Activated CD4-positive, alpha-beta T cell treated with anti-CD3 and anti-CD28 coated beads, Interleukin-2, Interleukin-6, amounts not matched to agents 100 ng/mL and 50 ng/mL, durations not matched to agents 16 hours and 8 hours (primary cell): ENCODE results near the gene RAB36.
A peak's percentile ranks its signal among the peaks of the same experiment; 100 is the strongest.
"Not testable (repeated sequence)": the region's sequence is repeated elsewhere in the genome, so short reads cannot be mapped to it uniquely, and the experiment has no call there.

ENCODE experiments used
- DNase-seq: peaks from one replicate; pipeline ENCODE4 v3.0.0-alpha.2; 2020

Gene RAB36

DNA sequence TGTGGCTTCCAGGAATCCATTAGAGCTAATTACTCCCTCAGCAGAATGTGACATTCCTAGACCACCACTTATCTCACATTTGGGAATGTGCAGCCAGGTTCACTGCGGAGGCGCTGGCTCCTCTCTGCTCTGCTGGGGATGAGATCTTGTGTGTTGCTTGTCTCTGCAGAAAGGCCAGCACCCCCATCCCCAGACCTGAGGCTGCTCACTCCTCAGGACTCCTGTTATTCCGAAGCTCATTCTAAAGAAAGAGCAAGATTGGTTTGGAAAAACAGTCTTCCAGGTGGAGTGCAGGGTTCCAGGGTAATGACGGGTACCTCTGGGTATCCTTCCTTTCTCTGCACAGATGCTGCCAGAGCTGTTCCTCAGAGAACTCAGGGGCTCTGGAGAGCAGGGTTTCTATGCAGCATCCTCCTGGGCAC lies 24.3 kb upstream of the RAB36 start:
- no peak for DNase-seq

DNA sequence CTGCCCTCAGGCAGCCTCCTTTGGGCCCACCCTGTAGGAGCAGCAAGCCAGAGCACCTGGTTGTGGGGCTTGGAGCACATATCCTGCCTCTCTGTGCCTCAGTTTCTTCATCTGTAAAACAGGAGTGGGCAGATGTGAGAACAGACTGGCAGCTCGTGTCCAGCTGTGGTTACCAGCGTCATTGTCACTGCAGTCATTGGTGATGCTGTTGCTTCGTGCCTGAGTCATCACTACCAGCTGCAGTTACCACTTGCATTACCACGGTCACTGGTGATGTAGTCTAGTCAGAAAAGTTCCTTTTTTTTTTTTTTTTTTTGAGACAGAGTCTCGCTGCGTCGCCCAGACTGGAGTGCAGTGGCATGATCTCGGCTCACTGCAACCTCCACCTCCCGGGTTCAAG lies 23.9 kb upstream of the RAB36 start:
- no peak for DNase-seq

DNA sequence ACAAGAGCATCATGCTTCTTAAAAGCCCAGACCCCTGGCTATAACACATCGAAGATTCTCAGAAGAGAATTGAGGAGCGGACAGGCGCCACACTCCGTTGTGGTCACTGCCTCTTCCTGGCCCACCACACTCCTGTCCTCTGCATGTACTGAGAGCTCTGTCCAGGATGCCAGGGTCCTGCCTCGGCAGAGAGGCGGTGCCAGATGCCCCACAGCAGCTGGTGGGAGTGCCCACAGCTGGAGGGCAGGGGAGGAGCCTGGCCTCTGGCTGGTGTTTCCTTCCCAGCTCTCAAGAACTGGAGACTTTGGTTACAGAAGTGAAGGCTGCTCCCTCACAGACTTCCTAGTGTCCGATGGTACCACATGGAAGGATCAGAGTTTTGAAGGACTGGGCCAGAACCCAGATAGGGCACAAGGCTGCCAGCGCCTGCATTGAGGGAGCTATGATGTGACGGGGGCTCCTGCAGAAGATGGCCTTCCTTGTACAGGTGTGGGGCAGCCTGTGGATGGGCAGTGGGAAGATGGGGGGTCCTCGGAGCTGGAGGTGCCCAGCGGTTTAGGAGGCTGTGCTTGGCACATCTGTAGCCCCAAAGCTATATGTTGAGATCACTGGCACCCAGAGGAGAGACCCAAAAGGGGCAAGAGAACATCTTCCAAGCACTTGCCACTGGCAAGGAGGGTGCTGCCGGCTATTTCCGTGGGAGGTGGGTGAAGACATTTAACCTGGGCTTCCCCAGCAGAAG lies 22.9 kb upstream of the RAB36 start:
- DNase-seq, result no peak

DNA sequence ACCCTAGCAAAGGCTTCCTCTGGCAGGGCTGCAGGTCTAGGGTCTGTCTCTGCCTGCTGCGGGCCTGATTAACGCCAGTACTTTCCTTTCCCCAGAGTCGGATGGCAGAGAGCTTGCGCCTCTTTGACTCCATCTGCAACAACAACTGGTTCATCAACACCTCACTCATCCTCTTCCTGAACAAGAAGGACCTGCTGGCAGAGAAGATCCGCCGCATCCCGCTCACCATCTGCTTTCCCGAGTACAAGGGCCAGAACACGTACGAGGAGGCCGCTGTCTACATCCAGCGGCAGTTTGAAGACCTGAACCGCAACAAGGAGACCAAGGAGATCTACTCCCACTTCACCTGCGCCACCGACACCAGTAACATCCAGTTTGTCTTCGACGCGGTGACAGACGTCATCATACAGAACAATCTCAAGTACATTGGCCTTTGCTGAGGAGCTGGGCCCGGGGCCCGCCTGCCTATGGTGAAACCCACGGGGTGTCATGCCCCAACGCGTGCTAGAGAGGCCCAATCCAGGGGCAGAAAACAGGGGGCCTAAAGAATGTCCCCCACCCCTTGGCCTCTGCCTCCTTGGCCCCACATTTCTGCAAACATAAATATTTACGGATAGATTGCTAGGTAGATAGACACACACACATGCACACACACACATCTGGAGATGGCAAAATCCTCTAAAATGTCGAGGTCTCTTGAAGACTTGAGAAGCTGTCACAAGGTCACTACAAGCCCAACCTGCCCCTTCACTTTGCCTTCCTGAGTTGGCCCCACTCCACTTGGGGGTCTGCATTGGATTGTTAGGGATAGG lies 22.1 kb upstream of the RAB36 start:
- DNase-seq, result no peak

DNA sequence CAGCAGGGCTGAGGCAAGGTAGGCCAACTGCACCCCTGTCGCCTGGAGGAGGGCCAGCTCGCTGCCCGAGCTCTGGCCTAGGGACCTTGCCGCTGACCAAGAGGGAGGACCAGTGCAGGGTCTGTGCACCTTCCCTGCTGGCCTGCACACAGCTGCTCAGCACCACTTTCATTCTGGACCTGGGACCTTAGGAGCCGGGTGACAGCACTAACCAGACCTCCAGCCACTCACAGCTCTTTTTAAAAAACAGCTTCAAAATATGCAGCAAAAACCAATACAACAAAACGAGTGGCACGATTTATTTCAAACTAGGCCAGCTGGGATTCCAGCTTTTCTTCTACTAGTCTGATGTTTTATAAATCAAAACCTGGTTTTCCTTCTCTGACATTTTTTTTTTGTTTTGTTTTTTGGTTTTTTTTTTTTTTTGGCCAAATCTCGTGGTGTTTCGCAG lies 21.4 kb upstream of the RAB36 start:
- DNase-seq, result no peak

DNA sequence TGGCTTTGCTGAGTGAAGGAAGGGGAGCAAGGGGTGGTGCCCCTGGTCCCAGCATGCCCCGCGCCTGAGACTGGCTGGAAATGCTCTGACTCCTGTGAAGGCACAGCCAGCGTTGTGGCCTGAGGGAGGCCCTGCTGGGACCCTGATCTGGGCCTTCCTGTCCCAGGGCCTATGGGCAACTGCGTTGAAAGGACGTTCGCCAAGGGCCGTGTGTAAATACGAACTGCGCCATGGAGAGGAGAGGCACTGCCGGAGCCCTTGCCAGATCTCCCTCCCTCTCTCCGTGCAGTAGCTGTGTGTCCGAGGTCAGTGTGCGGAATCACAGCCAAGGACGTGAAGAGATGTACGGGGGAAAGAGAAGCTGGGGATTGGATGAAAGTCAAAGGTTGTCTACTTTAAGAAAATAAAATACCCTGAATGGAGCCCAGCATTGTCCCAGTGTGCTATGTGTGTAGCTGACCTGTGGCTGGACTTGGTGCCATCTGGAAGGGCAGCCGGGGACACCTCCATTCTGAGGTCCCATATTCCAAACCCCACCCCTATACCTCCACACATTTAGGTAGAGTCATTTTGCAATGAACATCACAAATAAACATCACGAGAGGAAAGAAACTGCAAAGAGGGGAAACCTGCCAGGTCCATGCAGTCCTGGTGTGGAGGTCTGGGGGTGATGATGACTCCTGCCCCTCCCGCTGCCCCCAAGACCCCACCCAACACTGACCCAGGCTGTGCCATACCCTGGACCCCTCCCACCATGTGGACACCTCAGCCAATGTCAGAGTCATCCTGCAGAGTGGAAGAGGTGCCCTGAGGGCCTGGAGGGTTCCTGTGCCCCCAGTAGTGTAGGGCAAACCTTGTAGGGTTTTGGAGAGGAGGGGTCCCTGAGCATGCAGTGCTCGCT lies 20.4 kb upstream of the RAB36 start:
- no peak for DNase-seq

DNA sequence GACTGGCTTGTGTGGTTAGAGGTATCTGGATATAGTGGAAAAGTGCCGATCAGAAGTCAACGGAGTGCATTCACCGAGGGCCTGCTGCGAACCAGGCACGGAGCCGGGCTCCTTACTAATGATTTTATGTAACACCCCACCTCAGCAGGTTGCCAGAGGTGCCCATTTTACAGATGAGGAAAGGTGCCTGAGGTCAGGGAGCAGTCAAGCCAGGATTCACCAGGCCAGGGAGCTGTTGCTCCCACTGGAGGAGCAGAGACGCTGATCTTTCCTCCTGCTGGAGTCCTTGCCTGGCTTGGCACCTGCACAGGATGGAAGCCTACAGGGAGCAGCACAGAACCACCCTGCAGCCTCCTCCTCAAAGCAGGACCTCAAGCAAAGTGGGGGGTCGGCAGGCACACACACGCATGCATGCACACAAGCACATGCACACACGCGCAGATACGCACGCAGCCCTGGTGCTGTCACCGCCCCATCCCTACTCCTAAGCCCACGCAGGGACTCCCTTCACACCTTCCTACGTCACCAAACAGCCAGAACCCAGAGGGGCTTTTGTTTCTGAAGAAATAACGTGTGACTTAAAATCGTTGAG lies 19.7 kb upstream of the RAB36 start:
- DNase-seq, result no peak

DNA sequence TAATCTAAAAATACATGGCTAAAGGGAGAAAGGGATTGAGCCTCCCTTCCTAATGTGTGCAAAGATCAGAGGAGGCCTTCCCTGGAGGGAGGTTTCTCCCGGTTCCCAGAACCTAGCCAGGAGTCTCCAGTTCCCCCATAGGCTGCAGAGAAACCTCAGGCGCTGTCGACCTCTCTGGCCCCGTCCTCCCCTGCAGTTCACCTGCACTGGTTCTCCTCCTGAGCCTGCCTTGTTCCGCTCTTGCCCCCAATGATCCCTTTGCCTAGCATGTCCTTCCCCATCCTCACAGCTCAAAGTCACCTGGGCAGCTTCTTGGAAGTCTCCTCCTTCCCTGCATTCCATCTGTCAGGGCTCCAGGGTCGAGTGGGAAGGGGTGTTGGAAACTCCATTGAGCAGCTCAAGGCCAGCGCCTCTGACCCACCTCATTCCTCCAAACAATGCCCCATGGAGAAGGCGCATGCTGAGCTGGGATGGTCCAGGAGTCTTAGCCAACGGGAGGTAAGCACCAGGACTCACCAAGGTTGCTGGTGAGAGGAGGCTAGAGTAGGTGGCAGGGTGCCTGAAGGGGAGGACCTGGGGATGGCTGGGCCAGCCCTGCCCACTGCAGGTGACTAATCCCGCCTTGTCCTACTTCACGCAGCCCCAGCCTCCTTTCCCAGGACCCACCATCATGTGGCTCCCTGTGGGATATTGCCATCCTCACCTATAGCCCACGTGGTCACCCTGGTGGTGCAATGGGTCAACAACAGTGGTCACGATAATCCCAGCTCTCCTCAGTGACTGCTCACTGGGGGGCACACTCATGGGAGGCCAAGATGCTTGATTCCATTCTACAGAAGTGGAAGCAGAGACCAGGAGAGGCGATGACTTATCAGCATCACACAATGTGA lies 18.9 kb upstream of the RAB36 start:
- DNase-seq, result no peak

DNA sequence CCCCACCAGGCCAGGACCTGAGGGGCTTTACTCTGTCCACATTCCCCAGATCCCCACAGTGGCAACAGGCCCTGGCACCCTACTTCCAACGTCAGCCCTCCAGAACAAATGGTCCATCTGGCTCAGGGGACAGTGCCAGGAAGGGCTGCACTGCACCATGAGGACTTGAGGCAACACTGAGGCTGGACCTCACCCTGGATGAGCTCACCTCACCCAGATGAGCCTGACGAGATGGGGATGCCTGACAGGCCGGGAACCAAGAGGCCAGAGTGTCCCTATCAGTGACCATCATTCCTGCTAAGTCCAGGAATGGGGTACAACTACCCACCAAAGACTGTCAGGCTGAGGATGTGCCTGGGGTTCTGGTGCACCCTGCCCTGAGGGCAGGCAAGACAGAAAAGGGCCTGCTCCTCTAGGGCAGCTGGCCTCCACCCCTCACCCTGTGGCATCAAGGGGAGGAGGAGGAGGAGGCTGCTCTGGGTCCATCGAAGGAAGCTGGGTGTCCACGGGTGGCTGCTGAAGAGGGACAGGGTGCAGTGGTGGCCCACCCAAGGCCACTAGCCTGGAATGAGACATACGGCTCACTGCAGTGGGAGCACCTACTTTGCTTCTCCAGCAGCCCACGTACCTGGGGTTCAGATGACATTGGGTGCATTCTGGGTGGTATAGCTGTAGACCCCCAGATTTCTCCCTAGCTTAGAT lies 18.1 kb upstream of the RAB36 start:
- DNase-seq, result no peak

DNA sequence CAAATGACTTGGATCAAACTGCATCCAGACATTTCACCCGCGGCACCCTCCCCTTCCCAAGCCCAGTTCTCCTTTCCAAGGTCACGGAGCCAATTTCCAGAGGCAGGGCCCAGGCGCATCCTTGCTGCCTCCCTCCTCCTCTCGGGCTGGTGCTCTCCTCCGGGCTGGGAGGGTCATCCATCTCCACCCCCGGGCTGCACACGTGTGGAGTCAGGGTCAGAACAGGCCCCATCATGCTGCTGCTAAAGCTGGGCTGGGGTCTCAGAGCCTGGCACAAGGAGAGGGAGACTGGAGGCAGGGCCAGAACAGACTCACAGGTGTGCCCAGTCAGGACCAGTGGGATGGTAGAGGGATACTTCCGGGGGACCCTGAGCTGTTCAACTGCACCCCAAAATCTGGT lies 17.5 kb upstream of the RAB36 start:
- DNase-seq, result no peak

DNA sequence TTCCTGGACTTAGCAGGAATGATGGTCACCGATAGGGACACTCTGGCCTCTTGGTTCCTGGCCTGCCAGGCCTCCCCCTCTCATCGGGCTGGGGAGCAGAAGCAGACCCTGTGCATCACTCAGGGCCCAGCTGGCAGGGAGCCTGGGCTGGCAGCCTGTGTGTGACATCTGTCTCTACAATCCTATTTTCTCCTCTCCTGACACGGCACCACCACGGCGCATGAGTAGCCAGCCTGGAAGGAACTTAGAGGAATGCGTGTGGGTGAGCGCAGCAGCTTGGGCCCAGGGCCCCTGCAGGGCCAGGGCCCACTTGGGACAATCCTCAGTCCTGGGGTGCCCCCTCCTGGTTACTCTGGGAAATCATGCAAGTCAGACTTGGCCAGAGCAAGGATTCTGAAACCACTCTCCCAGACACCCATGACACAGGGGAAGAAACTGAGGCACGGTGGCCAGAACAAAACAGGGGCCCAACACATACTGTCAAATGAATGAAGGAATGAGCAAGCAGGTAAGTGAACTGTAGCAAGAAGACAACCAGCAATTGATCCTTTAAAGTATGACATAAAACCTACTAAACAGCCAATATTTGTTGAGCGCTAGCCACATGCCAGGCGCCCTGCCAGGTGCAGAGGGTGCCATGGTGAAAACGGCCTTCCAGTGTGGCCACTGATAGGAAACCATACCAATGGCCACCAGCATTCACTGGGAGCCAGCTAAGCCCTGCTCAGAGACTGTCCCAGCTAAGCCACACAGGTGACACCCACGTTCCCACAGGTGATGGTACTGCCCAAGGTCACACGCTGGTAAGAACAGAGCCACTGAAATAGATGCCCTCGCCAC lies 16.8 kb upstream of the RAB36 start:
- DNase-seq, result peak; percentile 79

DNA sequence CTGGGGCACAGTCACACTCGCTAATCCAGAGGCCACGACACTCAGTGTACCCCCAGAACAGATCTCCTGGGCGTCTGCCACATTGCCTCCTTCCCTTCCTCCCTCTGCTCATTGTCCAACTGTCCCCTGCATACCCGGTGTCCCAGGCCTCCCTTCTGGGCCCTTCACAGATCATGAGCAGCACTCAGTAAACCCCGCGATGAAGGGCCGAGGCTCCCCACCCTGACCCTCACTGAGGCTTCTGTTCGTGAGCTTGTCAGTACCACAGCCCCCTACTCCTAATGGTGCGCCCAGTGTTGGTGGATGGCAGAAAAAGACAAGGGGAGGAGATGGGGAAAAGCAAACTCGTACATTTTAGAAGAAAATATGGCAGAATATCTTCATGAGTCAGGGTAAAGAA lies 16.1 kb upstream of the RAB36 start:
- no peak for DNase-seq

DNA sequence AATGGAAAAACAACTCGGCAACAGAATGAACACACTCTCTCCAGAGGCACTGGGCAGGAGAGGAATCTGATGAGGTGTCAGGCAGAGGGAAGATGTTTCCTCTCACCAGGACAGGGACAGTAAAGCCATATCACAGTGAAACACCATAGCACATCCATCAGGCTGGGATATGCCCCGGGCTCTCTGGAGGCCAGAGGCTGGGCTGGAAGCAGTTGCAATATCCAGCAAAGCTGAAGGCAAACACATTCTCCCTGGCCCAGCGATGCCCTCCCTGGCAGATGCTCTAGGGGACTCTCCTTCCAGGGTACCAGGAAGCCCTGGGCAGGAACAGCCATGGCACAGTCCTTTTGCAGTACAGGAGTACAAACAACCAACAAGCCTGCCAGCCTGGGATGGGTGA lies 14.6 kb upstream of the RAB36 start:
- no peak for DNase-seq

DNA sequence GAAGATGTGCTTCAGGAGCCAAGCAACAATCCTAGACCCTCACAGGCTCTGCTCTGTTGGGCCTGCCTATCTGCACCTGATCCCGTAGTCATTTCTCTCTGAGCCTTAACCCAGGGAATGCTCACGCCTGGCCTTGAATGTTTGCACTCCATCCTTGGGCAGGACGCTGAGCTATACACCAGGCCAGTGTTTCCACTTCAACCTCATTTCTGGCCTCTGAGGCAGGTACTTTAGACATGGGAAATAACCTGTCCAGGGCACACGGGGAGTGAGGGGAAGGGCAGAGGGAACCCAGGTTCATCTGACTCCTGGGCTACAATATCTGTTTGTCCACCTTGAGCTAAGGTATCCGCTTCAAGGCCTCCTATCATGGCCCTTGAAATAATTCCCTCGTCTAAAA lies 13.3 kb upstream of the RAB36 start:
- DNase-seq, result no peak

DNA sequence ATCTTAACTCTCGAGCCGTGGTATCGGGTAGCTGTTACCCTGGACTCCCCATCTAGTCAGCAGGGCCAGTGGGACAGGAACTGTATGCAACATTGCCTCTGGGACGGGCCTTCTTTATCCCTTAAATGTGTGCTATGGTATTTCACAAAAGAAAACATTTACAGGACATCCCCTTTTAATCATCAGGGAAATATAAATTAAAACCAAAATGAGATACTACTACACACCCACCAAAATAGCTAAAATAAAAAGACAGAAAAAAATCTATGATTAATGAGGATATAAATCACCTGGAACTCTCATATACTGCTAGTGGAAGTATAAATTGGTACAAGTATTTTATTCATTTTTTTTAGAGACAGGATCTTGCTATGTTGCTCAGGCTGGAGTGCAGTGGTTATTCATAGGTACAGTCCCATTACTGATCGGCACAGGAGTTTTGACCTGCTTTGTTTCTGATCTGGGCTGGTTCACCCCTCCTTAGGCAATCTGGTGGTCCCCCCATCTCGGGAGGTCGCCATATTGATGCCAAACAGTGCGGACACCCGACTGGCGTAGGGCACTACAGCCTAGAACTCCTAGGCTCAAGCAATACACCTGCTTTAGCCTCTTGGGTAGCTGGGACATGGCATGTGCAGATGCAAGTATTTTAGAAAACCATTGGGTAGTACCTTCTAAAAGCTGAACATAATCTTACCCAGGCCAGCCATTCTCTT lies 12.7 kb upstream of the RAB36 start:
- DNase-seq, result no peak

DNA sequence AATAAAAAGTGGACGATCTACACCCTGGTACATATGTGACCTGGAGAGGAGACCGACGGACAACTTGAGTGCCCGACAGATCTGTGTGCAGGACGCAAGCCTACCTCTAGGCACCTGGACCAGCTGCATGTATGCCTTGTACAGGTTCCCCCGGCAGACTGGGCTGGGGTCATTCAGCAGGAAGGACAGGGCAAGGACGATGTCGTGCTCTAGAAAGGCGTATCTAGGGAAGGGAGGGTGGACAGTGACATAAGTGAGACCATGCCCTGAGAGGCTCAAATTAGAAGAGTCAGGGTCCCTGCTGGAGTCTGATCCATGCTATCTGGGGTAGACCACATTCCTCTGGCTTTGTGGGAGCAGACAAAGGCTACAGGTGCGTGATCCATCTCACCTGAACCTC lies 11.4 kb upstream of the RAB36 start:
- no peak for DNase-seq

DNA sequence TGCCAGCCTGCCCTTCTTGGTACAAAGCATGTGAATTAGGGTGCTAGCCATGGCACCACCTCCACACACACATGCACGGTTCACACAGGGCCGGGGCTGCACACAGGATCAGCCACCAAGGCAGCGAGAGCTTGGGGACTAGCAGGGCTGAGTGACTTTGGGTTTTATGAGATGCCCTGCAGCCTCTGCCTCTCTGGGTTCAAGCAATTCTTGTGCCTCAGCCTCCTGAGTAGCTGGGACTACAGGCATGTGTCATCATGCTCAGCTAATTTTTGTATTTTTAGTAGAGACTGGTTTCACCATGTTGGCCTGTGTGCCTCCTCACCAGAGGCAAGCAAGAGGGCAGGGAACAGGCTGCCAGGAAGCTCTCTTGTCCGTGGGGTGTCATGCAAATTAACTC lies 8.3 kb upstream of the RAB36 start:
- DNase-seq, result not testable (repeated sequence)

DNA sequence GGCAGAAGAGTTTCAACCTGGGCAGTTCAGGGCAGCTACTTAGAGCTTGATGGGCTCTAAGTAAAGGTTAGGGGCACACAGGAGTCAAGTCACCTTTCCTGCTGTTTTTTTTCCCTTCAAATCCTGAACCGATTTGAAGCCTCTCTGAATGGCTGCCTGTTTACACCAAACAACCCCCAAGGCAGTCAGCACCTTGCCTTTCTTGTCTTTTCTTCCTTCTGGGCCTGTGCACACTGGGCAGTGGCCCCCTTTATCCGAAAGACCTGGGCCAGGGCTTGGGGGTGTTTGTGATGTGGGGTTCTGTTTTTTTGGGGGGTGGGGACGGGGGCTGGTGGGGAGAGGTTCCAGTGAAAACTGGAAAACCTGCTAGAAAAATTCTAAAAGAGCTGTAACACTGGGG lies 7.8 kb upstream of the RAB36 start:
- no peak for DNase-seq

DNA sequence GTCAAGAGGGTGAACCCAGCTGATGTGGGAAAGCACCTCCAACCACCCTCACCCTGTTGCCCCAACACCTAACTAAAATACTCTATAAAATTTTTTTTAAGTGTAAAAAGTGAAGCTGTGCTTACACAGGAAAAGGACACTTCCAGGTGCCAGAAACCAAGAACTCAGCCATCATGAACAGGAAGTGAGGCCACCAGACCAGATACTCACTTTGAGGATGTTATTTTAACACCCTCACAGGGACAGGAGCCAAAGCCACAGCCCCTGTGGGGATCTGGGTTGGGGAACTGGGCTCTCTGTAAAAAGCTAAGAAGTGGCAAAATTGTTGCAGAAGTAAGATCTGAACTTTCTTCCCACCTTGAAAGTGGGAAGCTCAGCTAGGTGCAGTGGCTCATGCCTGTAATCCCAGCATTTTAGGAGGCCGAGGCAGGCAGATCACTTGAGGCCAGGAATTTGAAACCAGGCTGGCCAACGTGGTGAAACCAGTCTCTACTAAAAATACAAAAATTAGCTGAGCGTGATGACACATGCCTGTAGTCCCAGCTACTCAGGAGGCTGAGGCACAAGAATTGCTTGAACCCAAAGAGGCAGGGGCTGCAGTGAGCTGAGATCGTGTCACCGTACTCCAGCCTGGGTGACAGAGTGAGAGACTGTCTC lies 7.2 kb upstream of the RAB36 start:
- peak; percentile 63 for DNase-seq
